WTC11 (cell line): Measurements from ENCODE around the gene TSNAXIP1. TPM values are rescaled to one million over a fixed set of nuclear protein-coding genes. Genes with fewer than 3 reads are reported as not detected.

Experiments used
- ATAC-seq: fragments of 200-7000 bp; cut with Tn5 transposase; 2 replicates; pipeline ENCODE4 v1.10.0; 2021; ENCODE audit warnings: mild to moderate bottlenecking, moderate library complexity
- CTCF ChIA-PET: fragments of 300-600 bp; sonication (Branson Sonifier 250); formaldehyde crosslinking; loops from one replicate; lab custom pipeline; 2021; ENCODE audit warnings: antibody characterized with exemption; lab: Charles Lee
- POLR2A ChIA-PET: fragments of 350-600 bp; sonication (Branson Sonifier 250); formaldehyde crosslinking; loops from one replicate; lab custom pipeline; 2021; ENCODE audit warnings: antibody characterized with exemption; lab: Charles Lee
- DNase-seq: peaks from one replicate; pipeline ENCODE4 v3.0.0; 2021; ENCODE audit warnings: low spot score
- H3K27ac Mint-ChIP-seq: 2 replicates; pipeline ENCODE4 v1.8.0; 2021; ENCODE audit warnings: mixed read lengths
- H3K27me3 Mint-ChIP-seq: 2 replicates; pipeline ENCODE4 v1.8.0; 2021; ENCODE audit warnings: low read depth, mild to moderate bottlenecking, moderate library complexity, mixed read lengths
- H3K36me3 Mint-ChIP-seq: 2 replicates; pipeline ENCODE4 v1.8.0; 2021; ENCODE audit warnings: mixed read lengths
- H3K4me1 Mint-ChIP-seq: 2 replicates; pipeline ENCODE4 v1.8.0; 2022; ENCODE audit warnings: mixed read lengths
- H3K4me3 Mint-ChIP-seq: 2 replicates; pipeline ENCODE4 v1.8.0; 2021; ENCODE audit warnings: mild to moderate bottlenecking, moderate library complexity, mixed read lengths
- H3K9me3 Mint-ChIP-seq: 2 replicates; pipeline ENCODE4 v1.8.0; 2021; ENCODE audit warnings: mixed read lengths
- AFF4 ChIP-seq: sonication (generic); formaldehyde crosslinking; IDR thresholded peaks from 2 replicates; pipeline ENCODE4 v1.8.1; 2023; ENCODE audit warnings: mild to moderate bottlenecking, missing genetic modification reagents, borderline replicate concordance
- ATF2 ChIP-seq: sonication (generic); formaldehyde crosslinking; IDR thresholded peaks from 2 replicates; pipeline ENCODE4 v1.8.1; 2022; ENCODE audit warnings: low read depth, missing genetic modification reagents, borderline replicate concordance
- ATF6 ChIP-seq: sonication (generic); formaldehyde crosslinking; IDR thresholded peaks from 2 replicates; pipeline ENCODE4 v1.8.1; 2023; ENCODE audit warnings: mild to moderate bottlenecking, missing genetic modification reagents
- CREB1 ChIP-seq: sonication (generic); formaldehyde crosslinking; IDR thresholded peaks from 2 replicates; pipeline ENCODE4 v1.8.0; 2023; ENCODE audit warnings: mild to moderate bottlenecking, missing genetic modification reagents
- E2F4 ChIP-seq: sonication (generic); formaldehyde crosslinking; IDR thresholded peaks from 2 replicates; pipeline ENCODE4 v1.8.1; 2022; ENCODE audit warnings: low read depth, mild to moderate bottlenecking, moderate library complexity, missing genetic modification reagents, borderline replicate concordance
- ESRRA ChIP-seq: sonication (generic); formaldehyde crosslinking; IDR thresholded peaks from 2 replicates; pipeline ENCODE4 v1.8.1; 2022; ENCODE audit warnings: mild to moderate bottlenecking, missing genetic modification reagents, borderline replicate concordance
- FOXP4 ChIP-seq: sonication (generic); formaldehyde crosslinking; IDR thresholded peaks from 2 replicates; pipeline ENCODE4 v1.8.0; 2022; ENCODE audit warnings: mild to moderate bottlenecking, missing genetic modification reagents
- JUN ChIP-seq: sonication (generic); formaldehyde crosslinking; IDR thresholded peaks from 2 replicates; pipeline ENCODE4 v1.8.0; 2023; ENCODE audit warnings: mild to moderate bottlenecking, missing genetic modification reagents
- KAT7 ChIP-seq: sonication (generic); formaldehyde crosslinking; IDR thresholded peaks from 2 replicates; pipeline ENCODE4 v1.8.1; 2023; ENCODE audit warnings: missing genetic modification reagents, mild to moderate bottlenecking, borderline replicate concordance
- MAX ChIP-seq: sonication (generic); formaldehyde crosslinking; IDR thresholded peaks from 2 replicates; pipeline ENCODE4 v1.8.0; 2022; ENCODE audit warnings: mild to moderate bottlenecking, missing genetic modification reagents
- MLX ChIP-seq: sonication (generic); formaldehyde crosslinking; IDR thresholded peaks from 2 replicates; pipeline ENCODE4 v1.8.1; 2023; ENCODE audit warnings: mild to moderate bottlenecking, missing genetic modification reagents, moderate library complexity
- MXD4 ChIP-seq: fragments of 250-450 bp; sonication (Bioruptor Pico); IDR thresholded peaks from 2 replicates; pipeline ENCODE4 v1.8.0; 2021; ENCODE audit warnings: mild to moderate bottlenecking, moderate library complexity, borderline replicate concordance
- MYBL2 ChIP-seq: sonication (generic); formaldehyde crosslinking; IDR thresholded peaks from 2 replicates; pipeline ENCODE4 v1.8.1; 2023; ENCODE audit warnings: mild to moderate bottlenecking, moderate library complexity, missing genetic modification reagents
- NFE2L1 ChIP-seq: sonication (generic); formaldehyde crosslinking; IDR thresholded peaks from 2 replicates; pipeline ENCODE4 v1.8.1; 2023; ENCODE audit warnings: missing genetic modification reagents
- RELA ChIP-seq: sonication (generic); formaldehyde crosslinking; IDR thresholded peaks from 2 replicates; pipeline ENCODE4 v1.8.1; 2022; ENCODE audit warnings: missing genetic modification reagents, mild to moderate bottlenecking, borderline replicate concordance
- SMAD3 ChIP-seq: sonication (generic); formaldehyde crosslinking; IDR thresholded peaks from 2 replicates; pipeline ENCODE4 v1.8.0; 2022; ENCODE audit warnings: missing genetic modification reagents, mild to moderate bottlenecking, borderline replicate concordance
- STAT6 ChIP-seq: sonication (generic); formaldehyde crosslinking; conservative IDR thresholded peaks from 2 replicates; pipeline ENCODE4 v1.8.1; 2023; ENCODE audit warnings: mild to moderate bottlenecking, low read depth, missing genetic modification reagents, moderate library complexity
- ZMAT4 ChIP-seq: fragments of 250-450 bp; sonication (Bioruptor Pico); IDR thresholded peaks from 2 replicates; pipeline ENCODE4 v1.9.0; 2021; ENCODE audit warnings: mild to moderate bottlenecking
- ZNF396 ChIP-seq: fragments of 250-450 bp; sonication (Bioruptor Pico); IDR thresholded peaks from 2 replicates; pipeline ENCODE4 v1.8.0; 2021; ENCODE audit warnings: mild to moderate bottlenecking, moderate library complexity, borderline replicate concordance
- ZNF416 ChIP-seq: fragments of 250-450 bp; sonication (Bioruptor Pico); IDR thresholded peaks from 2 replicates; pipeline ENCODE4 v1.9.0; 2021; ENCODE audit warnings: mild to moderate bottlenecking, inconsistent platforms
- total RNA-seq: library from RNA; stranded (reverse); gene quantifications from 3 replicates; pipeline ENCODE4 v1.2.3, GENCODE V29; 2021

The TSNAXIP1 gene
- total RNA-seq, 1 experiment from 2014 or later: 0.48 TPM

GRCh38 chr16:67845291-67846062 lies 38.8 kb downstream of the TSNAXIP1 start (continued):
- TF ChIP-seq FOXP4 (CRISPR knock-in tag) (no peak), NFE2L1 (CRISPR knock-in tag) (no peak)

- Mint-ChIP-seq H3K4me3 (peak overlapping the region; percentile 88), H3K4me1 (peaks cover 49% of the 10 kb centered on the region), H3K27me3 (no peaks in the 10 kb centered on the region), H3K9me3 (no peaks in the 10 kb centered on the region), H3K27ac (peak overlapping the region; percentile 100), H3K36me3 (peaks cover 11% of the 10 kb centered on the region)
- no peak for ATAC-seq
- no peak for DNase-seq
- ChIA-PET CTCF (interaction anchor here (0.7 to 4.4 kb wide), 11 partner anchors 9 to 325 kb away, joined by 3 to 58 read pairs (median 5); partner anchors contain the start of genes NRN1L, RANBP10 and TSNAXIP1), POLR2A (interaction anchor here (0.5 to 1.4 kb wide), 3 partner anchors 12 to 39 kb away, joined by 3 to 9 read pairs (median 5); partner anchors contain the start of genes RANBP10 and TSNAXIP1)
- TF ChIP-seq MXD4 (CRISPR knock-in tag) (no peak), STAT6 (CRISPR knock-in tag) (no peak), ESRRA (no peak), E2F4 (no peak), ATF2 (CRISPR knock-in tag) (no peak), ZNF416 (CRISPR knock-in tag) (no peak), ATF6 (CRISPR knock-in tag) (no peak), RELA (no peak), ZNF396 (CRISPR knock-in tag) (no peak), MYBL2 (CRISPR knock-in tag) (no peak), ZMAT4 (no peak), MAX (no peak), CREB1 (CRISPR knock-in tag) (no peak), SMAD3 (CRISPR knock-in tag) (no peak), JUN (CRISPR knock-in tag) (no peak), MLX (no peak), KAT7 (no peak), AFF4 (CRISPR knock-in tag) (no peak)
Measured at GRCh38 chr16:67846063-67846319, 39.3 kb downstream of the TSNAXIP1 start.
